ENCODE results near the gene NCKAP5.

NCKAP5 gene

DNA sequence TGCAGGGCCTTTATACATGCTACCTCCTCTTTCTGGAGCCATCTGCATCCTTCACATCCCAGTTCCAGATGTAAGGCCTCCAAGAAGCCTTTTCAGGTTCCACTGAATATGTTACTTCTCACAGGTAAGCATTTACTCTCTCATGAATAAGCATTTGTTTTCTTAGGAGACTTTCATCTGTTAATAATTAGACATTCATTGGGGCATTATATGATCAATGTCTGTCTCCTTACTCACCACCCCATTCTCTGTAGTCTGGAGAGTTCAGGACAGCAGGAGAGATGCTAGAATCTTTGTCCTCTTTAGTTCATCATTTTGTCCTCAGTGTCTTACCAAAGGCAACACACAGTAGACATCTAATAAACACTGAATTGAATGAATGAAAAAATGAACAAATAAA lies 185.7 kb downstream of the NCKAP5 start:
- no peak for DNase-seq (ENCODE audit: low spot score)

DNA sequence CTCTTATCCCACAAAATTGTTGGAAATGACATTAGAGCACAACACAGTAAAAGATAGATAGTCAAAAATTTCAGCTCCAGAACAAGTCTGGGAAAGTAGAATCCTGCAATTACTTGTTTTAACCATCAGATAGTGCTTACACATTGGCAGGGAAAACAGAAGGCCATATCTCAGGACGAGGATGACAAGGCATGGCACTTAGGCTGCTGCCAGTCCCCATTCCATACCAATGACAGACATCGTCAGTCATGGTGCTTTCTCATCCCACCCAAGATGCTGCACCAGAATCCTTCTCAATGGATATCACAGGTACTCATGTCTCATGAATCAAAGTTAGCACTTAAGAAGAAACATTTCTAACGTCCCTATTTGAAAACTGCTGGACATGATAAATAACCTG lies 187.3 kb downstream of the NCKAP5 start:
- no peak for DNase-seq (ENCODE audit: low spot score)

- no peak for DNase-seq (ENCODE audit: low spot score)
These were observed 189.2 kb downstream of the NCKAP5 start for GRCh38 chr2:133378928-133379549.

DNA sequence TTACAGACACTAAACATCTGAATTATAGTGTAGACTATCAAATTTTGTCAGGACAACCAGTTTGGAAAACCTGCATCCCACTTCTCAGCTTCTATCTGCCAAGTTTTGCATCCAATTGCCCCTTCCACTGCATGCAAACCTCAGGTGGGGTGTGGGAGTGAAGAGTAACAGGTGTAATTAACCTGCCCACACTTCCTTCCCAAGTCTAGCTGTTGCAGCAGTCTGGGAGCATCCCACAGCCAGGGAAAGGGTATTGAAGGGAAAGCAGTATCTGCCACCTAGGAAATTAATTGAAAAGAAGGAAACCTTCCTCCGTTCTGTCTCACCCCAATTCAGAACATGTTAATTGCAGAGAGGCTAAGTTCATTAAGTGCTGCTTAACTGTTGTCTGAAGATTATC lies 189.9 kb downstream of the NCKAP5 start:
- DNase-seq (ENCODE audit: low spot score) = no peak

DNA sequence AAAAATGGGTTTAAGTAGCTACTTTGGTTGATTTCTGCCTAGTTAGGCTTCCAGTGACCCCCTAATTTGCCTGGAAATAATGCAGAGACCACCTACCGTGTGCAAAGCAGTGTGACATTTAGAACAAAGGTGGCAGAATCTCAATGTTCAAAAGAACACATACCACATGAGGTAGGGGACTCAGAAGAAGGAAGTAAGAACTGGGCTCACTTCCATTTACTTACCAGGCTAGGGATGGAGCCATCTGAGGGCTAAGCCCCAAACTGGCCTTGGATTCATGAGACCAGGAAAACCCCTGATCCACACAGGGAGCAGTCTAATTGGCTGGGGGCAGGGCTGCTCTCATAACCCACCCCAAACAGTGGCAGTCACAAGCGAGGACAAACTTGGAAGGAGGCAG lies 190.7 kb downstream of the NCKAP5 start:
- no peak for DNase-seq (ENCODE audit: low spot score)

- DNase-seq (ENCODE audit: low spot score) = no peak
These were observed 191.2 kb downstream of the NCKAP5 start for GRCh38 chr2:133377021-133377481.

- DNase-seq (ENCODE audit: low spot score) = no peak
These were observed 193.5 kb downstream of the NCKAP5 start for GRCh38 chr2:133374781-133375180.

DNA sequence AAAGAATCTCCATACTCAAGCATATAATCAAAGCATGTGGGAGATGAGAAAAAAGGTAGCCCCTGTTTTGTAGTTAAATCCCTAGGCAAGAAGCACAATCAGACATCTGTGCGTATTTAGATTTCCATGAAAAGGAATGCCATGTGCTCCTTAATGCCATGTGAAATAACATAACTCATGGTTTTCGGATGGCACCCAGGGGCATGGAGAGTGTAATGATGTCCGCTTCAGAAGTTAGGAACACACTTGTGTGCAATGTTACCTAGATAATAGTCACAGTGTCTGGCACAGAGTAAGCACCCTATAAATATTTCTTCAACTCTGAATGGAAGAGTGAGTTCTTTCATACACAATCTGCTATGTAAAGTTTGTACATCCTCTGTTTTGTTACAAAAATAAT lies 197.0 kb downstream of the NCKAP5 start:
- DNase-seq (ENCODE audit: low spot score) = no peak

- no peak for DNase-seq (ENCODE audit: low spot score)
These were observed 198.2 kb downstream of the NCKAP5 start for GRCh38 chr2:133369901-133370658.

- DNase-seq (ENCODE audit: low spot score) = no peak
These were observed 203.1 kb downstream of the NCKAP5 start for GRCh38 chr2:133365117-133365516.

- no peak for DNase-seq (ENCODE audit: low spot score)
These were observed 203.6 kb downstream of the NCKAP5 start for GRCh38 chr2:133364636-133365035.

DNA sequence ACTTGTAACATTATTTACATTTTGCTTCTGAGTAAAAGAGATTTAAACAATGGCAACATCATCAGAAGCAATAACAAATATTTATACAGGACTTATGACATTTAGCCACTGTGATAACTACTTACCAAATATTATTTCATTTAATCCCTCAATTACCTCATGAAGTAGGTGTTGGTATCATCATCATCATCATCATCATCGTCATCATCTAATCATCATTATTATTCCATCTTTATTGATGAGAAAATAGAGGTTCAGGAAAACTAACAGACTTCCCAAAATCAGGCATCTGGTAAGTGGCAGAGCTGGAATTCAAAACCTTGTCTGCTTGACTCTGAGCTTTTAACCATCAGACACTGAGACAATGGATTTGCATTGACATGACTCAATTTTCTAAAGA lies 204.4 kb downstream of the NCKAP5 start:
- no peak for DNase-seq (ENCODE audit: low spot score)

- no peak for DNase-seq (ENCODE audit: low spot score)
These were observed 206.2 kb downstream of the NCKAP5 start for GRCh38 chr2:133362061-133362476.

GRCh38 chr2:133360882-133361281 lies 207.4 kb downstream of the NCKAP5 start:
- no peak for DNase-seq (ENCODE audit: low spot score)

- no peak for DNase-seq (ENCODE audit: low spot score)
These were observed 208.1 kb downstream of the NCKAP5 start for GRCh38 chr2:133360190-133360589.

DNA sequence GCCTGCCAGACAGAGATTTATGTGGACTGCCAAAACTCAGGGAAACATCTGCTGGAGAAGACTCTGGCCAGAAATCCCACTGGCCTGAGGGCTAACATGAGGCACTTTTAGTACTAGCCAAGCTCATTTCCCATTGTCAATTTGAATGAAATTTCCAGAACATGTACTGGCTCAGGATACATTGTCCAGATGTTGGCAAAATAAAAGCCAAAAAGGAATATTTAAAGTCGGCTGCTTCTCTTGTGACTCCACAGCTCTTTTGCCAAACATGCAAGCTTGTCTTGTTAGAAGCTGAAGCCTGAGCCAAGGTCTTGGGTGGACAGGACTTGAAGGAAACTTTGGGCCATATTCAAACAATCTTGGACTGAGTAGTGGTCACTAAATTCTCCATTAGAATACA lies 215.5 kb downstream of the NCKAP5 start:
- DNase-seq (ENCODE audit: low spot score) = no peak

DNA sequence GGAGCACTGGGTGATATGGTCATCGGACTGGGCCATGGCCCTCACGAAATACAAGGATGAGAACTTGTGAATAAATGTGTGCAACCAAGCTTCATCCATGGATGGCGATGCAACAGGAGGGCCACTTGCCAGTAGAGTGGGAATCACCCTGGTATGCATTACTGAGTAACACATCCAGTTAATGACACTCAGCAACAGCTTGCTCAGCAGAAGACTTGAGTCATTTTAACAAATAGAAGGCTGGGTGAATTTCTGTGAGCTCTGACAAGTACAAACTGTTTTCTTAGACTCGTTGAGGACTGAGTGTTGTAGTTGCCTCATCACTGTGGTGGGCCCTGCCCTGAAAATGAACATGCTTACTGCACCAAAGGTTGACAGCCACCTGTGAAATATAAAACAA lies 221.6 kb downstream of the NCKAP5 start:
- no peak for DNase-seq (ENCODE audit: low spot score)

GRCh38 chr2:133345638-133346037 lies 222.6 kb downstream of the NCKAP5 start:
- DNase-seq (ENCODE audit: low spot score) = no peak

DNA sequence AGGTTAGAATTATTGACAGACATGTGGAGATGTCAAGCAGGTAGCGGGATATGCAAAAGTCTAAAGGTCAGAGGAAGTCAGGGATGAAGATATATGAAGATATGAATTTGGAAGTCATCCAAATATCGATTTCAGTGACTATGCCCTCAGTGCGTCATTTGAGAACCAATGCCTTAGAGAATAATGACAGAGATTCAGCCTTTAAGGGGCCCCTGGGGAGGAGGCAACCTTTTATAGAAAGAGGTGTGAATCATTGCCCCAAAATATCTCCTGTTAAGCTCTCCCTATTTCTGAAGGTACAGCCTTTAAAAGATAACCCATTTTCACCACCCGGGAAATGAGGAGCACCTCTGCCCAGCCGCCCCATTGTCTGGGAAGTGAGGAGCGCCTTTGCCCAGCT lies 223.4 kb downstream of the NCKAP5 start:
- DNase-seq (ENCODE audit: low spot score) = no peak

DNA sequence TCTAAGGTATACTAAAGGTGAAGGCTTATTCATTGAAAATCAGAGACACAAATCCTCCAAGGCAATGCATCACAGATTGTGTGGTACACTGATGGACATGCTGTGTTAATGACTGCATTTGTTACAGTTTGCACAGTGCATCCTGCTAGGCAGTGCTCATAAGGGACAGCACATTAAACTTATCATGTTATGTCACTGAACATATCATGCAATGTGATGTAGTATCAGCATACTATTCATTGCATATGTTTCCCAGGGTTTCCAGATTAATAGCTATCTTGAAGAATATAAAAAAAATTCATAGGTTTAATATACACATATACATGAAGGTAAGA lies 225.3 kb downstream of the NCKAP5 start:
- no peak for DNase-seq (ENCODE audit: low spot score)

DNA sequence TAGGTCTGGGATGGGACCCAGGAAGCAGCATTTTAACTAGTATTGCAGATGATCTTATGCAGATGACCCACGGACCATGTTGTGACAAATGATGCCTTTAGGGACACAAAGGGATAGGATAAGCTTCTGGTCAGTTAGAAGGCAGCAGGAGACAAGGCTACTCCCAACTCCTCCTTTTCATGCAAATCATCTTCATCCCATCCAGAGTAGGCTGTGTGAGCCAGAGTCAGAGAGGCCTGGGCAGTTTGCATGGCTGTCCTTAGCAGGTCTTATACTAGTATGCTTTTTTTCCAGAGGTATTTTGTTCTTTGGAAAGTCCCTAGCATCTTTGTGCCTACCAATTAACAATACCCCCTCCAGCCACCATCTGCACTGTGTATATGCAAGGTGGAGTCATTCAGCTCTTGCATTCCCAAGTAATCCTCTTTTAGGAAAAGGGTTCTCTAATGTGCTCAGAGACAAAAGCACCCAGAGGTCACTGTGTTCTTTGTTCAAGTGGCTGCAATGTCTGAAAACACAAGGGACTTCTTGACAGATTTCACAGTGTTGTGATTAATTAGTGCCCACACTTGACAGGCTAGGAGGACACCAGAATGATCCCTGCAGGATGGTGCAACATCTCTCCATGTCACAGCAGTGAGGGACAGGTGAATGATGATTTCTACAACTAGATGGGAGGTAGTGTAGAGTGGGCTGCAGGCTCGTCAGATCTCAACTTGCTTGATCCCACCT lies 225.8 kb downstream of the NCKAP5 start:
- no peak for DNase-seq (ENCODE audit: low spot score)

DNA sequence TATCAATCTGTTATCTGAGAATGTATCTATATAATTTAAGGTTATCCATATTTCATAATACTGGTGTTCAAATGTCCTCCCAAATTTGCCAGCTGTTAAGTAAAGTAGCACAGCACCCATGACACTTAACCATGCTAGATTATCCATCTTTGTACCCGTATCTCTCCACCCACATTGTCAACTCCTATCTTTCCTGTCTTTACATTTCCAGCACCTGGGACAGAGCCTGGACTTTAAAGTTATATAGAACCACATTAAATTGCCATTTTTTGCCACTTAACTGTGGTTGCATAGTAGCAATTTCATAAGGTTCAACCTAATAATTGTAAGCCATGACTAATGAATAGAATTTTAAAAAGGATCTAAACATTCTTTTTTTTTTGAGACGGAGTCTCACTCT lies 226.7 kb downstream of the NCKAP5 start:
- no peak for DNase-seq (ENCODE audit: low spot score)

GRCh38 chr2:133338224-133338623 lies 230.0 kb downstream of the NCKAP5 start:
- no peak for DNase-seq (ENCODE audit: low spot score)

All from left forelimb (tissue), 1 donor.